ENCODE results near the gene MARK1.

Gene MARK1

DNA sequence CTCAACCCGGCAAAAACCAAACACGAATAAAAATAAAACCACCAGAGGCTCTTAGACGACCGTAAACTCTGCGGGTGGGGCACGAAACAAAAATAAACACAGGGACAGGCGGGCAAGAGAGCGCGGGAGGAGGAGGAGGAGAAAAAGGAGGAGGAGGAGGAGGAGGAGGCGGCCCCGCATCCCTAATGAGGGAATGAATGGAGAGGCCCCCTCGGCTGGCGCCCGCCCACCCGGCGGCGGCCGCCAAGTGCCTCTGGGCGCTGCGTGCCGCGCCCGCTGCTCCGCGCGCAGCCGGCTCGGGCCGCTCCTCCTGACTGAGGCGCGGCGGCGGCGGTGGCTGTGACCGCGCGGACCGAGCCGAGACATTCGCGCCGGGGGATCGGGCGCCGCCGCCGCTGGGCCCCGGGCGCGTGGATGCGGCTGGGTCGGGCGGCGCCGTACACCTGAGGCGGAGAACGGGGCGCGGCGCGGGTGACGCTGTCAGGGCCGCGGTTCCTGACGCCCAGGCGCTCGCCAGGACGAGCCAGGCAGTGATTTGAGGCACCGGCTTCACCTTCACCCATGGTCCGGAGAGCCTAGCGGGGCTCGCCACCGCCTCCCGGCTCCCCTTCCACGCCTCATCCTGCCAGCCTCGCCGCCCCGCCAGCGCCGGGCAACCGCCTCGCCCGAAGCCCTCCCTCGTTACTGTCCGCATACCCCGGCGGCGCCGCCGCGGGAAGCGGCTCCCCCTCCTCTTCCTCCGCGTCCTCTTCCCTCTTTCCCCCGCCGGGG is at the start of gene MARK1:
Gene MARK1, plus strand, starts transcription at position 229 of the 771 bp plus-strand sequence. CDS start 687 bp downstream, outside the sequence.
- FAIRE-seq (no peak), DNase-seq (ENCODE audit: insufficient read length, low spot score) (peak; percentile 27)

DNA sequence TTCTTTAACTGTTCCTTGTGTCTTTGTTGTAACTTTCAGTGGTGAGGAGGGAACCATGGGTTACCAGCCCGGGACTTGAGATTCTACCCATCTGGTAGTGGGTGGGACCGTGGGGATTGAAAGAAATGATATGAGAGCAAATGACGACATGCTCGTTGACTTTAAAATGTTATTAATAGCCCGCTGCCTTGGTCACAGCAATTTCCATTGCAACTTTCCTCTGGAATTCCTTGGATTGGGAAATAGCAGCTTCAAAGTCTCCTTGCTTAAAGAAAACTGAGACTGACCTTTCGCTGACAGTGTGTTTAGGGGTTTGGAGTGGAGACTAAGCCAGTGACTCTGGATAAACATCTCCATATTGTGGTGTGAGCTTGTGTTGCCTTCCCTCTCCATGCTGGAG is 44.2 kb upstream of the MARK1 start:
- no peak for FAIRE-seq

DNA sequence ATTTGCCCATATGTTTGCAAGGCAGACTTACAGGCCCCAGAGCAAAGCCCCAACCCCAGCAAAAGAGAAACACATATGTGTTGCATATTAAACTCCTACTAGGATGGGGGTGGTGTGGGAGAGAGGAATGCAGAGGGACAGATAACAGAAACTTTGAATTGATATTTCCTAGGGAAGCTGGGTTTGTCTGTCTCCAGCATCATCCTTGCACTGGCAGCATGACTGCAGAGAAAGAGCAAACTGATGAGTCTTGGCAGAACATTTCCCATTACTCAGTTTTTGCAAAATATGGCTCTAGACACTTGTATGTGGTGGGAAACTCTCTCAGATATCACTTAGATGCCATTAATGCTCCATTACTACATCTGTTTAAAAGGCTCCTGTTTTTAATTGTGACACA is 43.8 kb upstream of the MARK1 start:
- DNase-seq (ENCODE audit: insufficient read length, low spot score), result no peak
- FAIRE-seq, result no peak

More for the DNA sequence above, 44.2 kb upstream of the MARK1 start:
- DNase-seq (ENCODE audit: insufficient read length, low spot score), result no peak

DNA sequence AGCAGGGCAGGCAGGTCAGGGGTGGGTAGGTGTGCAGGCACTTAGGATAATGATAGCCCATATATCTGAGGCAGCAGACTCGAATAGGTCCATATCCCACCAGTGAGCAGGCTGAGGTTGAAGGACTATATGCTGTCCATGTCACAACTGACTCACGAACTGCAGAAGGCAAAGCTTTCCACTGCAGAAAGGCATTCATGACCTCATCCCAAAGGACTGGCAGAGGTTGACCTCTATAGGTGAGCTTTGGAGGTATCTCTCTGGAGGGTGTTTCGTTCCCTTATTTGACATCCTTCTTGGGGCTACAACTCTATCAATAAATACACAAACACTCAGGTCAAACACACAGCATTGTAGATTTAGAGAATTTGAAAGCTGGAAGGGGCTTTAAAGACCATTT is 42.8 kb upstream of the MARK1 start:
- DNase-seq (ENCODE audit: insufficient read length, low spot score), result no peak
- no peak for FAIRE-seq

DNA sequence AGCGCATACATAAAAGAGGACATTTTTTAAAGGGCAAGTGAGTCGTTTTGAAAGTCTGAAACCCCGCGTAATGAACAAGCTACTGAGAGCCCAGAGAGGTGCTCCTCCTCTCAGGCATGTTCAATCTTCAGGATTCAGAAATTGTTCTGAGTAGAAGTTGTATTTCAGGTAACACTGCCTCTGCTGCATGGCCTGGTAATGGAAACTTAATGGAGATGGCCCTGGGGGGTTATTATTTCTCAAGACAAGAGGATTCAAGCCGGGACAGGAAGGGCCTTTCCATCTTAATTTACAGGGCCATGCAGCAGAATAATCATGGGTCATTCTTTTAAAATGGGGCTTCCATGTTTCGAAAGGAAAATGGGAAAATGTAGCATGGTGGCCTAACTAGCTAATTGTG is 42.1 kb upstream of the MARK1 start:
- DNase-seq (ENCODE audit: insufficient read length, low spot score), result no peak
- FAIRE-seq, result no peak

DNA sequence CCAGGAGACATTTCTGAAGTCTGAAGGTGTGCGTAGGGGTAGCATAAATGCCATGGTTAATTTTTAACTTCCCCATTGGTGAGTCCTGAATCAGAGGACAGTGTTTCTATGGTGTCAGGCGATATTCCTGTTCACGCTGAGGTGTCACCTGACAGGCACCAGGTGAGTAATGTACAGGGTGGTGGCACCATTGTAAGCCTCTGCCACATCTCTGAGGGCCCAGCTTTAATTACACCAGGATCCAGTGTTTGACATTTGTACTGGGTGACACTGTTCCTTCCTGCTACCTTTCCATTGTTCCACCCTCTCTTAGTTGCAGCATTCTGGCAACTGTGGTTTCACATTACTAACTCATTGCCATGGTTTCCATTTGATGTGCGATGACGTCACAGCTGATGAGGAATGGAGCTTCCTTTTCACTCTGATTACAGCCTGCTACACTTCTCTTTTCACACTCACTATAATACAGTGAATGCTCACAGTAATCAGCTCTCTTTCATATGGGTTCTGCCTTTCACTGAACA is 40.6 kb upstream of the MARK1 start:
- FAIRE-seq (no peak), DNase-seq (ENCODE audit: insufficient read length, low spot score) (no peak)

DNA sequence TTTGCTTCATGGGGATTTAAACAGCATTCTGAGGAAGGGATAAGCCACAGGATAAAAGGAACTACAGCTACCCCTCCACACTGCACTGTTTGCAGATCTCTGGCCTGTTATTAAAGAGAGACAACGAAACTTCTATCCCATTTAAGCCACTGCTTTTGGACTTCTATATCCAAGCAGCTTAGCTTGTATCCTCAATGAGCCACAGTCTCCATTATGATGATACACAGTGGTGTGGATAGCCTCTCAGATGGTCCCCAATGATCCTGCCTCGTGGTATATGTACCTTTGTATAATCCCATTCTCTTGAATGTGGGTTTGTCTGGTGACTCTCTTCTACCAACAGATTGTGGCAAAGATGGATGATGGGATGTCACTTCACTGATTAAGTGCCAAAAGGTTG is 36.0 kb upstream of the MARK1 start:
- DNase-seq (ENCODE audit: insufficient read length, low spot score), result no peak
- no peak for FAIRE-seq

DNA sequence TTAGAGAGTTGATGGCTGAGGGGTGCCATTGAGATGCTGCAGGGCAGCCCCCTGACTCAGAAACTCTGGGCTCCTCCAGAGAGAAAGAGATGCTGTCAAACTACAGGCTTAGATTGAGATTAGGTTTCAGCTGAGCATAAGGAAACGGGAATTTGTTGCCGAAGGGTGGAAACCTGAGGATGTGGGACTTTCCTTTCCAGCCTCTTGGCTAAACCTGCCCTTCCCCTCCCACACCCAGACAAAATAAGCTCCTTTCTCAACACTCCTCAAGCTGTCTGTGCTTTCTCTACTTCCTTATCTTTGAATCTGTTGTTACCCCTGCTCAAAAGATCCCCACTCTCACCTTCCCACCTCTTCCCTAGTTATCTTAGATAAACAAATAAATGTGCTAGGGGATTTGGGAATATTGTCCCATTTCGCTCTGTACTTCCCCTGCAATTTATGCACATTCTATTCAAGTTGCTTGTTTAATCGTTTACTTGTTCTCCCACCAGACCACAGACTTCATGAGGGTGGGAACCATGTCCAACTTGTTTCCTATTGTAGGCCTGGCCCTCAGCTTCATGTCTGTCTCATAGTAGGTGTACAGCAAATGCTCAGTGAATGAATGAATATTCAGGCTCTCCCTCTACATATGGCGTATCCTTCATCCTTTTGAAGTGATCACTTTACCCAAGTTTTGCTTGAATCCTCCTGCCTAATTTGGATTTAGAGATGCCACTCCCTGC is 30.6 kb upstream of the MARK1 start:
- FAIRE-seq (no peak), DNase-seq (ENCODE audit: insufficient read length, low spot score) (no peak)

DNA sequence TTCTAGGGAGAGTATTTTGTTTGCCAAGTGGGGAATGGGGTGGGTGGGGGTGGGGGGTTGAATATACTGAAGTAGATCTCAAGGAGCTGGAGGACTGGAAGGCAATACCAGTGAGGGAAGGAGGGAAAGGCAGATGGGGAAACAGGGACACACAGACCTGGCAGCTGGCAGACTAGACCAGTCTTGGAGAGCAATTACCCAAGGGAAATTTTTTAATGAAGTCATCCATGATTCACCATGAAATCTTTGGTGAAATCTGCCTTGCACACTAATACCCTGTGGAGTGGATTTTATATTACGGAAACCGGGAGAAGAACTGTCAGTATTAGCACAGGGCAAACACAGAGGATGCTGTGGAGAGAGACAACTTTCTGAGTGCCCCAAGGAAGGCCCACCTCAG is 29.7 kb upstream of the MARK1 start:
- DNase-seq (ENCODE audit: insufficient read length, low spot score), result no peak
- no peak for FAIRE-seq

DNA sequence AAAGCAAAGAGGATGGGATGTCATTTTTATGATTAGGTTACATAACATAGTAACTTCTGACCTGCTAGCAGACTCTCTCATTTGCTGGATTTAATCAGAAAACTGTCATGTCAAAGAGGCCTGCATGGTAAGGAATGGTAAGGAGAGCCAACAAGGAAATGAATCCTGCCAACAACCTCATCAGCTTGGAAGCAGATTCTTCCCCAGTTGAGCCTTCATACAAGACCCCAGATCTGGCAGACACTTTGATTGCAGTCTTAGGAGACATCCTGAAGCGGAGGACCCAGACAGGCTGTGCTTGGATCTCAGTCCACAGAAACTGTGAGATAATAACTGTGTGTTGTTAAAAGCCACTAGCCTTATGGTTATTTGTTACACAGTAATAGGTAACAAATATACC is 27.6 kb upstream of the MARK1 start:
- DNase-seq (ENCODE audit: insufficient read length, low spot score), result no peak
- no peak for FAIRE-seq

DNA sequence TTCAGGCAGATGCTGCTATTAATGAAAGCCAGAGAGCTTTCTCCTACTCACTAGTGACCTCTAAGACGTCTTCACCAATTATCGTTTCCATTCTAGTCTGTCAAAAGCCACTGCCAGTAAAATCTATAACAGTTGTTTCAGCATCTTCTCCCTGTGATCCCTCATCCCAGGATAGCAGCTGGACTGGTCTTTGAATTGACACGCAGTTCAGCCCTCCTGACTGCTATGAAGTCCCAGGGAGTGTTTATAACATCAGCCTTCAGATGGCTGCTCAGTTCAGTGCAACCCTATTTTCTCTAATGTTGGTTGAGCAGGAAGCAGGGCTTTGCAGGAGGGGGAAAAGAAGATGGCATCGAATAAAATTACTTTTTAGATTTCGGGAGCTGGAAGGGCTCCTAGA is 23.6 kb upstream of the MARK1 start:
- FAIRE-seq (no peak), DNase-seq (ENCODE audit: insufficient read length, low spot score) (no peak)

DNA sequence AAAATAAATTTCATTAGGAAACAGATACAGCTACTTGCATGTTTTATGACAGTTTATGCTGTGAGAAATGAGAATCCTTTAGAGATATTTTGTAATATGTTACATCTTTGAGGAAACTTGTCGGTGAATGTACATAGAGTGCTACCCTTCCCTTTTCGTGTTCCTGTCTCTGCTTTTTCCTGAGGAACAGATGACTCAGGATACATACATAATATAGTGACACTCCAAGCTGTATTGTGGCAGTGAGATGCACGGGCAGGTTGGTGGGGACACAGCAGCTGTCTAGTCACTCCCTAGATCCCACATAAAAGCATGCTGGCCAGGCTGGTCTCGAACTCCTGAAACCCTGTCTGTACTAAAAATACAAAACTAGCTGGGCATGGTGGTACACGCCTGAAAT is 20.9 kb upstream of the MARK1 start:
- FAIRE-seq (no peak), DNase-seq (ENCODE audit: insufficient read length, low spot score) (no peak)

DNA sequence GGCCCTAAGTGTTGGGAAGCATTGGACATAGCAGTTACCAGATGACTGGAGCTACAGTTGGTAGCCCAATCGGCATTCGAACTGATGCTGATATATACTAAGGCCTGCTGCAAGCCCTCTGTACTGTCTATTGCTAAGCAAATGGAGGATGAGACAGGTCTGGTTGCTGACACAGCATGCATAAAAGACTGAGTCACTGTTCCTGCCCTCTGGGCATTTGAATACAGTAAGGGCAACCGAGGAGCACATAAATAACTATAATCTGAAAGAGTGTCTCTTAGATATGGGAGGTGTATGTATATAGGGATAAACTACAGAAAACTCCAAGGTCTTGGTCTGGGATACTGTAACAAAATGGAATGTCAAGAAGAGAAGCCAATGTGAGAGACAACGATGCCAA is 16.8 kb upstream of the MARK1 start:
- no peak for FAIRE-seq
- DNase-seq (ENCODE audit: insufficient read length, low spot score), result no peak

DNA sequence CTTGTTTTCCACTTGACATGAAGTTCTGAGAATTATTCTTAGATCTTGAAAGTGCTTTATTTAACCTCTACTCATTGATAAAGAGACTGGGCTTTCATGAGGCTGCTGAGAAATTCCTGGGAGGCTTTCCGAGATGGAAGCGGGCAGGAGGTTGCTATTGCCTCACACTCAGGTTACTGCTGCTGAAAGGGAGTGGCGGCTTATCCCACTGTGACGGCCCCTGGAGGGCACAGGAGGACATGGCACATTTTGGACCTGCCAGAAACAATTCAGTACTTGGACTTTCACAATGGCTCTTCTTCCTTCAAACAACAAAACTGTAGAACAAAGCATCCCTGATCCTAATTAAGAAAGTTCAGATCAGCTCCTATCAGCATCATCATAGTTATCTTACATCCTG is 16.2 kb upstream of the MARK1 start:
- no peak for DNase-seq (ENCODE audit: insufficient read length, low spot score)
- no peak for FAIRE-seq

DNA sequence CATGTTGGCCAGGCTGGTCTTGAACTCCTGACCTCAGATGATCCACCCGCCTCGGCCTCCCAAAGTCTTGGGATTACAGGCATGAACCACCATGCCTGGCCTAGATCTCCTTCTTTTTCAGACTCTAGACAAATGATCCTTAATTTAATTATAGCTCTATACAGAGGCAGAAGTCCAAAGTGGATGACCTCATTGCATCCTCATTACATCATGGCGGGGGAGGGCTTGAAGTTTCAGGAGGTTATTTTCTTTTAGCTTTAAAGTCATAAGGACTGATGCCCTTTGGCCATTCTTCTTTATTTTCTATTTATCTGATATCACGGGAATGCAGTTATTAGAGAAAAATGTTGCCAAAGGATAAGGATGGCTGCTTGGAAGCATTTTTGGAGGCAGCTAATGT is 14.1 kb upstream of the MARK1 start:
- FAIRE-seq (no peak), DNase-seq (ENCODE audit: insufficient read length, low spot score) (no peak)

DNA sequence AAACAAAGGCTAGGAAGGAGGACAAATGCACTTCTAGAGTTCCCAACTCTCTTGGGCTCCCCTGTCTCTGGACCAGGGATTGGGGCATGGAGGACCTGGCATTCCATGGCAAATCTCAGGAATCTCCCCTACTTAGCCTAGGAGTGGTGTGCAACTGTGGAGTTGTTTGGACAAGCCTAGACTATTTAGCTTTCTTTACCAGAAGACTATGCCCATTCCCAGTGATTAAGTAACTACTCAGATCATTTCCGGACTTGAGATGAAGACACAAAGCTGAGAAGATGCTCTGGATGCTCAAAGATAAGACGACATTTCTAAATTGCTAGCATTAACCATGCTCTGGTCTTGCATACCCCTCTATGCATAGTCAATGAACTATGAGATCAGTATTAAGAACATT is 13.7 kb upstream of the MARK1 start:
- DNase-seq (ENCODE audit: insufficient read length, low spot score), result no peak
- no peak for FAIRE-seq

DNA sequence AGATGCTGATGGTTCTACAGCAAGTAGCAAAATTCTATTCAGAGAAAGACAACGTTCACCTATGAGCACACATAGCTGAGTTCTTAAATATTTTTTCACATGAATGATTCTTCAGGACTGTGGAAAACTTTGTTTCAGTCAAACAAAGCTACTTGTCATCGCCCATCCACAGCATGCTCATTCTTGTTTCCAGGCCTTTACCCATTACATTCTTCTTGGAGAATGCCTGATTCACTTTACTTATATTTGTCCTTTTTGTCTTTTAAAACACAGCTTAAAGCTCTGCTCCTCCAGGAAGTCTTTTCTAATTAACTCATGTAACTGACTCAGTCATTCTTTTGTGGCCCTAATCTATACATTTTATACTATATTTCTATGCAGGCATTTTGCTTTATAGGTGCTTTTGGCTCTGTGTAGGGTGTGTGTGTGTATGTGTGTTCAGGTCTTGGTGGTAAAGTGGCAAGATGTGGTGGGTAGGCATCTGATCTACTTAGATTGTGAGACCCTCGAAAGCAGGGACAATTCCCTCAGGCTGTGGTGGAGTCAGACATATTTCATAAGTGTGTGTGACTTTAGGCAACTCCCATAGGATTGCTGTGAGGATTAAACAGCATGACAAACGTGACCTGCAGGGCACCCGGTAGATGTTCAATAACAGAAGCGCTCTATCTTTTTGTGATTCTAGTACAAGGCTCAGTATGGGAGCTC is 11.8 kb upstream of the MARK1 start:
- no peak for FAIRE-seq

DNA sequence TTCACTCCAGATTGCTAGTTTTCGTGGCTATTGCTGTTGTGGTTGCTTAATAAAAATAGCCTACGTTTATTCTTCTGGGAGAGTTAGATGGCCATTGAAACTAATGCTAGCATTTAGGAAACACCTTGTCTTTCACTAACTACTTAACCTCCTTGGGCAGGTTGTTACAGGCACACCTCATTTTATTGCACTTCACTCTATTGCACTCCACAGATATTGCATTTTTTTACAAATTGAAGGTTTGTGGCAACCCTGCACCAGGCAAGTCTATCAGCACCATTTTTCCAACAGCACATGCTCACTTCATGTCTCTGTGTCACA is 11.3 kb upstream of the MARK1 start:
- FAIRE-seq, result no peak
- no peak for DNase-seq (ENCODE audit: insufficient read length, low spot score)

More for the DNA sequence above, 11.8 kb upstream of the MARK1 start:
- DNase-seq (ENCODE audit: insufficient read length, low spot score), result no peak

DNA sequence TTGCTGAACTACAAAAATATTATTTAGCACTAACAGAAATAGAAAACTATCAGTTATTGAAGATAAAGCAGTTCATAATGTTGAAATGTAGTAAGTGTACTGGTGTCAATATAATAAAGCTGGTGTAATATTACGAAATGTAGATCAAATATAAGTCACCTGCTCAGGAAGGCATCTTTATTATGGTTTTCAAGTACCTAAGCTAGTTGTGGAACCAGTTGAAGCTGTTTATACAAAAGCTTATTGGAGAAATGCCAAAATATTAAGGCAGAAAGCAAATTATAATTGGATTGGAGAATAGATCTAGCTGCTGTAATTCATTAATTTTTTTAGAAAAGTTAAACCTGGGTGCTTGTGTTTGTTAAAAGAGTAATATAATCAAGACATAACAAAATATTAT is 6.2 kb upstream of the MARK1 start:
- FAIRE-seq, result no peak
- no peak for DNase-seq (ENCODE audit: insufficient read length, low spot score)

DNA sequence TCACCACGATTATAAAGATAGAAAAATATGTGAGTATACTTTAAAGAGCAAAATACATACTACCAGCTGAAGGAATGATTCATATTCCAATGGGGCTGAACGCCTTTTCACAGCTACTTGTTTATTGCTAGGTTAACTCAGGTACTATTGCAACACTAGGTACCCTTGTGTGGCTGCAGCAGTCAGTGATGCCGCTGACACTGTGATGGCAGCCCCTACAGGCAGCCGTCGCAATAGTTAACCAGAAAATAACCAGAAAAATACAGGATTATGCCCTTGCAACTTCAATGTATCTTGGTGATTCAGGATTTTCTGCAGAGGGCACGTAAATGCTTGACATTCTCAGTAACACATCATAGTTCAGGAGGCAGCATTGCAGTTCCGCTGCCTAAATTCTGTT is 1.6 kb upstream of the MARK1 start:
- no peak for DNase-seq (ENCODE audit: insufficient read length, low spot score)

DNA sequence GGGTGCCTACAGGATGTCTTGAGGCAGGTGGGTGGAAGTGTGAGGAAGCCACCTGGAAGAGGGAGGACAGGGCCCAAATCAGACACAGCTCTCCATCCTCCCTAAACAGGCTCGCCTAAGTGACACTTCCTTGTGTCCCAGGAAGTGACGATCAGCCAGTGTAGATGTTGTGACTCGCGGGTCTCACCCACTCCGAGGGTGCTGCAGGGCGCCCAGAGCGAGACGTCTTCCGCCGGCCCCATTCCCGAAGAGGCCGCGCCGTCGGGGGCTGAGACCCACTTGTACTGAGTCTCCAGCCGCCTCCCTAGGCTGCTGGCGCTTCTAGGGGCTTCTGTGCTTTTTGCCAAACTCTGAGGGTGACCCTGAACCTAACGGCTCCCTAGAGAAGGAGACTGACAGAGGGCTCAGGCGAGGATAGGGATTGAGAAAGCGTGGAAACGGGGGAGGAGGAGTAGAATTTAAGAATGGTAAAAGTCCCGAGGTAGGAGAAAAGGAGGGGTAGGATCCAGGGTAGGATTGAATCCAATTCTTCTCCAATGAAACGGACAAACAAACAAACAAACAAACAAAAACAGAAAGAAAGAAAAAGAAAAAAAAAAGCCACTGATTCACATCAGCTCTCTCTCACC is 543 bp upstream of the MARK1 start:
- FAIRE-seq (no peak), DNase-seq (ENCODE audit: insufficient read length, low spot score) (peak; percentile 18)

More for the DNA sequence above, 1.6 kb upstream of the MARK1 start:
- peak; percentile 8 for FAIRE-seq
